ENCODE data around the gene HMGCS2. TPM values are rescaled to one million over a fixed set of nuclear protein-coding genes. Genes with fewer than 3 reads are reported as not detected.

Gene HMGCS2
- total and polyA plus RNA-seq, 7 donors, result 0.10 to 55.2 (median 14.1) TPM

- H3K27ac ChIP-seq, result no peak overlapping the region
Measured at GRCh38 chr1:119794876-119795240, 26.2 kb upstream of the HMGCS2 start.

GRCh38 chr1:119794230-119794875 is 25.6 kb upstream of the HMGCS2 start:
- TF ChIP-seq CTCF (IDR thresholded peaks at IDR 0.05), result no peak
- intact Hi-C loops (cut with DNase I), result no loop called here
- H3K27me3 ChIP-seq (ENCODE audit: insufficient read depth in 3 of 3, low read length in 2 of 3), result no peaks in the 10 kb centered on the region
- WGBS, 3 donors, result 79 to 82% (median 81%) methylated on average over 8 of the region's 8 CpGs
- H3K4me1 ChIP-seq, result no peaks in the 10 kb centered on the region
- ATAC-seq (no peak), DNase-seq (no peak)
- no peaks in the 10 kb centered on the region for H3K36me3 ChIP-seq (ENCODE audit: insufficient read depth in 1 of 2, low read depth in 1 of 2)
- H3K27ac ChIP-seq, result no peak overlapping the region
- no peak overlapping the region for H3K4me3 ChIP-seq
- H3K9me3 ChIP-seq, result no peaks in the 10 kb centered on the region

More at GRCh38 chr1:119794876-119795240, 26.2 kb upstream of the HMGCS2 start:
- ATAC-seq (no peak), DNase-seq (no peak)
- no peaks in the 10 kb centered on the region for H3K27me3 ChIP-seq (ENCODE audit: insufficient read depth in 3 of 3, low read length in 2 of 3)
- H3K4me1 ChIP-seq, result no peaks in the 10 kb centered on the region
- 81 to 84% (median 83%) methylated on average over 3 of the region's 3 CpGs for WGBS, 3 donors
- intact Hi-C loops (cut with DNase I), result no loop called here
- no peaks in the 10 kb centered on the region for H3K36me3 ChIP-seq (ENCODE audit: insufficient read depth in 1 of 2, low read depth in 1 of 2)
- no peak overlapping the region for H3K4me3 ChIP-seq
- TF ChIP-seq CTCF (IDR thresholded peaks at IDR 0.05), result no peak
- no peaks in the 10 kb centered on the region for H3K9me3 ChIP-seq

GRCh38 chr1:119791377-119791776 is 22.7 kb upstream of the HMGCS2 start:
- ATAC-seq, result no peak

GRCh38 chr1:119790451-119791198 is 21.9 kb upstream of the HMGCS2 start:
- TF ChIP-seq CTCF (IDR thresholded peaks at IDR 0.05), result no peak
- H3K4me1 ChIP-seq, result no peaks in the 10 kb centered on the region
- H3K4me3 ChIP-seq, result no peak overlapping the region
- no peaks in the 10 kb centered on the region for H3K27me3 ChIP-seq (ENCODE audit: insufficient read depth in 3 of 3, low read length in 2 of 3)
- intact Hi-C loops (cut with DNase I), result no loop called here
- ATAC-seq (no peak), DNase-seq (no peak)
- no peaks in the 10 kb centered on the region for H3K36me3 ChIP-seq (ENCODE audit: insufficient read depth in 1 of 2, low read depth in 1 of 2)
- H3K27ac ChIP-seq, result no peak overlapping the region
- H3K9me3 ChIP-seq, result no peaks in the 10 kb centered on the region
- WGBS, 3 donors, result 62 to 73% (median 65%) methylated on average over 9 of the region's 9 CpGs

More at GRCh38 chr1:119791377-119791776, 22.7 kb upstream of the HMGCS2 start:
- TF ChIP-seq CTCF (IDR thresholded peaks at IDR 0.05), result no peak
- H3K27ac ChIP-seq, result no peak overlapping the region
- no peak overlapping the region for H3K4me3 ChIP-seq
- no peaks in the 10 kb centered on the region for H3K4me1 ChIP-seq
- no peaks in the 10 kb centered on the region for H3K9me3 ChIP-seq
- 95 to 97% (median 97%) methylated on average over 4 of the region's 4 CpGs for WGBS, 3 donors
- H3K27me3 ChIP-seq (ENCODE audit: insufficient read depth in 3 of 3, low read length in 2 of 3), result no peaks in the 10 kb centered on the region
- intact Hi-C loops (cut with DNase I), result no loop called here
- no peak for DNase-seq
- no peaks in the 10 kb centered on the region for H3K36me3 ChIP-seq (ENCODE audit: insufficient read depth in 1 of 2, low read depth in 1 of 2)

Measured in psoas muscle (tissue), 8 donors.